ELF-1 (cell line): Measurements from ENCODE around the gene TNNI3K.

ENCODE experiments used
- DNase-seq: peaks from one replicate; pipeline ENCODE4 v3.0.0-alpha.2; 2016; ENCODE audit warnings: low read depth, low spot score

The TNNI3K gene

DNA sequence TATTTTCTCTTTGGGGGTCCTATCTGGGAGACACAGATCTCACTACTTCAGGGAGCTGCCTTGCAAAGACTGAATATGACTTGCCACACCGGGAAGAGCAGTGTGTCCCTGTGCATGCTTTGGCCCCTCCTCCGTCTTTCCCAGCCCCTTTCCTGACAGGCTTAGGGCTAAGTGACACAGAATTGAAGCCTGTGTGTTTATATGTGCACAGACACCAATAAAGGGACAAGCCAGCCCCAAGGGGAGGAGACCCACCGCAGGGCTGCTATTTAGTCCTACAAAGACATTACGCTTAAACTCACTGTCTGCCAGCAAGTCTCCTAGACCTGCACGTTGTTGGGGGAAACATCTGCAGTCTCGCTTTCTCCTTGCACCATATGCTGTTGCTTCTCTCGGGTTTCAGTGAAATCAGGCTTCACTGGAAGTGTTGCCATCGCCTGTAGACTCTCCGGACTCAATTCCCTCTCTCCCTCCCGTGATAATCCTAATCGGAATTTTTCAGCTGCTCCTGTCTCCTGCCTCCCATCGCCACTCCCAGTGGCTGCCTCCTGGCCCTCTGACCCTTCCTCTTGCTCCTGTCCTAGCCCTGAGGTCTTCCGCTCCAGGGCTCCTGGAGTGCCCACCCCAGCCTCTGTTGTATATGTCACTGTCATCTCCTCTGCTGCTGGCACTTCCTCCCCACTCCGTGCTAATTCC, 335.8 kb downstream of the TNNI3K start:
- peak; percentile 14 for DNase-seq

- no peak for DNase-seq
Measured at GRCh38 chr1:74571493-74571800, 336.3 kb downstream of the TNNI3K start.

GRCh38 chr1:74571891-74572290, 336.7 kb downstream of the TNNI3K start:
- peak; percentile 55 for DNase-seq

DNA sequence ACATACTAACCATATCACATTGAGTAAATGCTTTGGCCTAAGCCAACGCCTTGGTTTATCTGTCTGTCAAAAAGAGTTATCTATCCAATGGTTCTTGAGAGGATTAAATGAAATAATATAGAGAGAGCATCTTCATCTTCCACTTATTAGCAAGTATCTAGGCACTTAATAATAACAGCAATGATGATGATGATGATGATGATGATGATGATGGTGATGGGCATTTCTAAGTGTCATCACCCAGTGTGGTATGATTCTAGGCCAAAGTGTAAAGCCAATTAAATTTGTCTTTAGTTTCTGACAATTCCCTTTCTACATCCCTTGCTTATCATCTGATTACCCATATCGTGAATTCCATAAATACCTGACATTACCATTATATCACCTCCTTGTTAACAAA, 342.9 kb downstream of the TNNI3K start:
- DNase-seq = no peak

DNA sequence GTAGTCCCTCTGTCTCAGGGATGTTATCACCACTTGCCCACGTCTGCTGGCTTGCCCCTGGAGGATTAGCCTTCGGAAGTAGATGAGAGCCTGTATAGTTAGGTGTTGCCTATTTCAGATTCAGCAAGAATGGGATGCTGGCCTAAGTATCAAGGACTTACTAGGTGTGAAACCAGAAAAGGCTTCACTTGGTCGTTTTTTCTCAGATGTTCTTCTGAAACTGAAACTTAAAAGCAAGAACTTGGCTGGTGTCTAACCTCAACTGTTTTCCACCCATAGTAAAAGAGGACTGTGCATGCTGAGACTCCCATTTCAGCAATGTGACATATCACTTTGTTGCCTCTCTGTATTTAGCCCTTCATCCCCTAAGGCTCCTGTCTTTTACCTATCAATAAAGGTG, 344.2 kb downstream of the TNNI3K start:
- DNase-seq = no peak

- no peak for DNase-seq
Measured at GRCh38 chr1:74583397-74583796, 348.2 kb downstream of the TNNI3K start.

DNA sequence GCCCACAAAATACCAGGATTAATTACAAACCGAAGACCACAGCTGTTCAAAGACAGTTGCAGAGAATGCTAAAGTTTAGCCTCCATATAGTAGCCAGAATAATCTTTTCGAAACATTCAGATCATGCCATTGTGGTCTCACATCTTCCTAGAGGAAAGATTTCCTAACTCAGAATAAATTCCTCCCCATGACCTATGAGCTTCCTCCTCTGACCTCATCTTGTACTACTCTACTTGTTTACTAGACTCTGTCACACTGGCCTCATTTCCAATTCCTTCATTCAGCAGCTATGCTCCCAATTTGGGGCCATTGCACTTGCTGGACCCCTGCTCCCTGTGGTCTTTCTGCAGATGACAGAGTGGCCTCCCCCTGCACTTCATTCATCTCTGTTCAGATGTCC, 349.0 kb downstream of the TNNI3K start:
- no peak for DNase-seq

GRCh38 chr1:74586253-74586897, 351.2 kb downstream of the TNNI3K start:
- no peak for DNase-seq

- no peak for DNase-seq
Measured at GRCh38 chr1:74587888-74588287, 352.7 kb downstream of the TNNI3K start.

GRCh38 chr1:74590288-74590687, 355.1 kb downstream of the TNNI3K start:
- no peak for DNase-seq

GRCh38 chr1:74591949-74592348, 356.8 kb downstream of the TNNI3K start:
- DNase-seq = no peak

GRCh38 chr1:74592580-74593355, 357.6 kb downstream of the TNNI3K start:
- DNase-seq = no peak
